Neural cell (in vitro differentiated cells): Measurements from ENCODE around the gene GLMN. TPM values are rescaled to one million over a fixed set of nuclear protein-coding genes. Genes with fewer than 3 reads are reported as not detected.
"Not testable (repeated sequence)": the region's sequence is repeated elsewhere in the genome, so short reads cannot be mapped to it uniquely, and the experiment has no call there.

Experiments
- H2AFZ ChIP-seq: fragments of 200-600, 300-800 bp; sonication (generic), shearing (Covaris generic); 2 replicates; pipeline ENCODE4 v1.6.0; 2014; ENCODE audit warnings: low read depth, mild to moderate bottlenecking, antibody characterized with exemption, low read length, moderate library complexity
- H3F3A ChIP-seq: fragments of 200-600 bp; shearing (Covaris generic); 2 replicates; pipeline ENCODE4 v1.6.1; 2016; ENCODE audit warnings: mild to moderate bottlenecking, moderate library complexity, mixed read lengths, antibody characterized with exemption, low read length; ENCODE audit not compliant: insufficient read depth, poor library complexity, severe bottlenecking
- H3K27ac ChIP-seq: fragments of 200-600, 300-800 bp; sonication (generic), shearing (Covaris generic); 2 replicates; pipeline ENCODE4 v1.5.1; 2014; ENCODE audit warnings: mild to moderate bottlenecking, low read length, moderate library complexity
- H3K27me3 ChIP-seq: fragments of 300-800, 200-600 bp; sonication (generic), shearing (Covaris generic); 2 replicates; pipeline ENCODE4 v1.6.0; 2014; ENCODE audit warnings: mild to moderate bottlenecking, low read depth, low read length, moderate library complexity; ENCODE audit not compliant: insufficient read depth
- H3K36me3 ChIP-seq: fragments of 300-800, 200-600 bp; sonication (generic), shearing (Covaris generic); 2 replicates; pipeline ENCODE4 v1.5.1; 2014; ENCODE audit warnings: mild to moderate bottlenecking, antibody characterized with exemption, low read length, moderate library complexity; ENCODE audit not compliant: insufficient read depth
- H3K4me2 ChIP-seq: fragments of 300-800, 200-600 bp; sonication (generic), shearing (Covaris generic); 2 replicates; pipeline ENCODE4 v1.6.0; 2014; ENCODE audit warnings: mild to moderate bottlenecking, low read length
- H3K4me3 ChIP-seq: fragments of 300-800, 200-600 bp; sonication (generic), shearing (Covaris generic); 2 replicates; pipeline ENCODE4 v1.5.1; 2014; ENCODE audit warnings: mild to moderate bottlenecking, low read length, moderate library complexity
- H3K79me2 ChIP-seq: fragments of 200-600 bp; shearing (Covaris generic); replicated peaks from 2 replicates; pipeline ENCODE4 v1.6.0; 2014; ENCODE audit warnings: mild to moderate bottlenecking, low read length, moderate library complexity; ENCODE audit not compliant: insufficient read depth
- H3K9ac ChIP-seq: fragments of 300-800, 200-600 bp; sonication (generic), shearing (Covaris generic); 2 replicates; pipeline ENCODE4 v1.6.1; 2016; ENCODE audit warnings: mild to moderate bottlenecking, low read length, mixed read lengths
- H3K9me2 ChIP-seq: fragments of 200-600 bp; shearing (Covaris generic); 2 replicates; pipeline ENCODE4 v1.6.1; 2016; ENCODE audit warnings: mild to moderate bottlenecking, low read length, mixed read lengths; ENCODE audit not compliant: insufficient read depth
- H3K9me3 ChIP-seq: fragments of 200-600, 300-800 bp; sonication (generic), shearing (Covaris generic); 2 replicates; pipeline ENCODE4 v1.6.1; 2016; ENCODE audit warnings: mild to moderate bottlenecking, mixed run types, low read length, moderate library complexity, mixed read lengths
- H4K20me1 ChIP-seq: fragments of 200-600 bp; shearing (Covaris generic); 2 replicates; pipeline ENCODE4 v1.6.1; 2016; ENCODE audit warnings: mild to moderate bottlenecking, mixed run types; ENCODE audit not compliant: insufficient read depth
- CTCF ChIP-seq: fragments of 450-650 bp; IDR thresholded peaks from 2 replicates; pipeline ENCODE4 v1.5.1; 2014; ENCODE audit warnings: antibody characterized with exemption, mild to moderate bottlenecking, moderate library complexity; ENCODE audit not compliant: poor library complexity, severe bottlenecking
- EP300 ChIP-seq: fragments of 450-650 bp; conservative IDR thresholded peaks from 2 replicates; pipeline ENCODE4 v1.6.1; 2014; ENCODE audit warnings: antibody characterized with exemption, mild to moderate bottlenecking, moderate library complexity; ENCODE audit not compliant: poor library complexity, severe bottlenecking
- EZH2 ChIP-seq: fragments of 200-600, 300-800 bp; shearing (Covaris generic), sonication (generic); IDR thresholded peaks from 2 replicates; pipeline ENCODE4 v1.6.1; 2014; ENCODE audit warnings: antibody characterized with exemption, low read length, borderline replicate concordance, mild to moderate bottlenecking; ENCODE audit not compliant: insufficient read depth, poor library complexity, severe bottlenecking
- MXI1 ChIP-seq: fragments of 450-650 bp; conservative IDR thresholded peaks from 2 replicates; pipeline ENCODE4 v1.6.1; 2014; ENCODE audit warnings: antibody characterized with exemption, mild to moderate bottlenecking; ENCODE audit not compliant: poor library complexity, severe bottlenecking
- POLR2AphosphoS5 ChIP-seq: IDR thresholded peaks from 2 replicates; pipeline ENCODE4 v1.6.1; 2012
- RAD21 ChIP-seq: fragments of 450-650 bp; conservative IDR thresholded peaks from 2 replicates; pipeline ENCODE4 v1.6.1; 2014; ENCODE audit warnings: antibody characterized with exemption, mild to moderate bottlenecking, moderate library complexity
- REST ChIP-seq: IDR thresholded peaks from 2 replicates; pipeline ENCODE4 v1.6.1; 2012; ENCODE audit warnings: borderline replicate concordance
- SMC3 ChIP-seq: fragments of 450-650 bp; conservative IDR thresholded peaks from 2 replicates; pipeline ENCODE4 v1.6.1; 2014; ENCODE audit warnings: antibody characterized with exemption, mild to moderate bottlenecking, moderate library complexity; ENCODE audit not compliant: poor library complexity
- TAF1 ChIP-seq: IDR thresholded peaks from 2 replicates; pipeline ENCODE4 v1.6.1; 2012; ENCODE audit warnings: low read depth
- polyA plus RNA-seq: library from polyadenylated mRNA; depleted of rRNA; stranded (reverse); fragments of >200 nt; gene quantifications from 2 replicates; pipeline ENCODE4 v1.2.3, GENCODE V29; 2014

Gene GLMN
- polyA plus RNA-seq, 1 donor from 2014 or later: 40.2 TPM

GRCh38 chr1:92262516-92262915 is 36.3 kb downstream of the GLMN start:
- H2AFZ ChIP-seq: no peak overlapping the region
- H3K27ac ChIP-seq: no peak overlapping the region
- no peak for TF ChIP-seq RAD21
- no peak for TF ChIP-seq EP300
- no peak for TF ChIP-seq POLR2AphosphoS5
- no peak for TF ChIP-seq MXI1
- no peak overlapping the region for H3K4me3 ChIP-seq
- H3K36me3 ChIP-seq: no peaks in the 10 kb centered on the region
- H3K27me3 ChIP-seq: no peaks in the 10 kb centered on the region
- H3K79me2 ChIP-seq: no peaks in the 10 kb centered on the region
- H3F3A ChIP-seq: no peaks in the 10 kb centered on the region
- no peak overlapping the region for H3K4me2 ChIP-seq
- H3K9ac ChIP-seq: no peak overlapping the region
- H3K9me2 ChIP-seq: no peaks in the 10 kb centered on the region
- H3K9me3 ChIP-seq: no peaks in the 10 kb centered on the region
- H4K20me1 ChIP-seq: no peaks in the 10 kb centered on the region

- no peaks in the 10 kb centered on the region for H3K9me3 ChIP-seq
- TF ChIP-seq POLR2AphosphoS5 (no peak), REST (no peak), RAD21 (no peak), EP300 (no peak), EZH2 (no peak), SMC3 (no peak), MXI1 (no peak), TAF1 (no peak), CTCF (no peak)
- H3K4me2 ChIP-seq: no peak overlapping the region
- H3F3A ChIP-seq: no peaks in the 10 kb centered on the region
- H3K79me2 ChIP-seq: no peaks in the 10 kb centered on the region
- H4K20me1 ChIP-seq: no peaks in the 10 kb centered on the region
- H2AFZ ChIP-seq: no peak overlapping the region
- H3K27me3 ChIP-seq: no peaks in the 10 kb centered on the region
- no peak overlapping the region for H3K9ac ChIP-seq
- no peak overlapping the region for H3K27ac ChIP-seq
- H3K4me3 ChIP-seq: no peak overlapping the region
- H3K9me2 ChIP-seq: no peaks in the 10 kb centered on the region
- H3K36me3 ChIP-seq: no peaks in the 10 kb centered on the region
These were observed 39.4 kb downstream of the GLMN start for GRCh38 chr1:92259350-92259749.

GRCh38 chr1:92254714-92255113 is 44.1 kb downstream of the GLMN start:
- H3K4me3 ChIP-seq, H3F3A ChIP-seq, H3K9me2 ChIP-seq, H3K27me3 ChIP-seq, H3K27ac ChIP-seq, H3K4me2 ChIP-seq, H3K79me2 ChIP-seq, H3K9ac ChIP-seq, H2AFZ ChIP-seq, H4K20me1 ChIP-seq, H3K9me3 ChIP-seq, H3K36me3 ChIP-seq: not testable (repeated sequence)
